ENCODE data around the gene KCNMA1.

Gene KCNMA1

GRCh38 chr10:76829724-76830123, 807.9 kb downstream of the KCNMA1 start:
- Histone ChIP-seq H3K36me3 (ENCODE audit: control insufficient read depth in 2 of 2, insufficient read depth in 2 of 2, low read length in 2 of 2) (no peaks in the 10 kb centered on the region), H3K9me3 (ENCODE audit: control insufficient read depth in 2 of 2, low read length in 2 of 2) (peaks cover 0 to 2% of the 10 kb centered on the region in 2 donors), H3K4me3 (ENCODE audit: low read length in 2 of 2) (no peak overlapping the region), H3K9ac (ENCODE audit: low read length in 2 of 2) (no peak overlapping the region), H3K4me1 (ENCODE audit: control insufficient read depth, insufficient read depth, low read length) (no peaks in the 10 kb centered on the region), H3K27ac (ENCODE audit: low read length) (no peak overlapping the region), H3K27me3 (ENCODE audit: control insufficient read depth in 1 of 2, insufficient read depth in 2 of 2, low read length in 2 of 2) (no peaks in the 10 kb centered on the region)
